LNCaP clone FGC (cell line): ENCODE measurements around the gene AKR7A2.

ENCODE experiments used
- DNase-seq: peaks from one replicate; pipeline ENCODE4 v3.0.0-alpha.2; 2011; ENCODE audit warnings: low read depth
- H3K4me3 ChIP-seq: 2 replicates; pipeline ENCODE4 v1.5.1; 2011; ENCODE audit warnings: mild to moderate bottlenecking, low read depth, low read length, control low read depth
- CTCF ChIP-seq: IDR thresholded peaks from 2 replicates; pipeline ENCODE4 v1.5.1; 2012; ENCODE audit warnings: mild to moderate bottlenecking; ENCODE audit not compliant: control insufficient read depth, insufficient read depth; ENCODE audit errors: extremely low read depth

Gene AKR7A2

GRCh38 chr1:19349999-19350398, 38.1 kb upstream of the AKR7A2 start:
- TF ChIP-seq CTCF = no peak
- H3K4me3 ChIP-seq = no peak overlapping the region
- no peak for DNase-seq

GRCh38 chr1:19348441-19349198, 36.7 kb upstream of the AKR7A2 start:
- TF ChIP-seq CTCF = no peak
- H3K4me3 ChIP-seq = no peak overlapping the region
- DNase-seq = no peak

- DNase-seq = no peak
- no peak overlapping the region for H3K4me3 ChIP-seq
- TF ChIP-seq CTCF = no peak
Measured at GRCh38 chr1:19347533-19348172, 35.7 kb upstream of the AKR7A2 start.

- DNase-seq = no peak
- no peak for TF ChIP-seq CTCF
- H3K4me3 ChIP-seq = no peak overlapping the region
Measured at GRCh38 chr1:19346026-19346425, 34.1 kb upstream of the AKR7A2 start.

- no peak for DNase-seq
- TF ChIP-seq CTCF = no peak
Measured at GRCh38 chr1:19345391-19345790, 33.4 kb upstream of the AKR7A2 start.

GRCh38 chr1:19344831-19345230, 32.9 kb upstream of the AKR7A2 start:
- H3K4me3 ChIP-seq = no peak overlapping the region
- TF ChIP-seq CTCF = no peak
- DNase-seq = no peak

More at GRCh38 chr1:19345391-19345790, 33.4 kb upstream of the AKR7A2 start:
- no peak overlapping the region for H3K4me3 ChIP-seq
